ENCODE measurements around the gene PREB.

PREB gene

DNA sequence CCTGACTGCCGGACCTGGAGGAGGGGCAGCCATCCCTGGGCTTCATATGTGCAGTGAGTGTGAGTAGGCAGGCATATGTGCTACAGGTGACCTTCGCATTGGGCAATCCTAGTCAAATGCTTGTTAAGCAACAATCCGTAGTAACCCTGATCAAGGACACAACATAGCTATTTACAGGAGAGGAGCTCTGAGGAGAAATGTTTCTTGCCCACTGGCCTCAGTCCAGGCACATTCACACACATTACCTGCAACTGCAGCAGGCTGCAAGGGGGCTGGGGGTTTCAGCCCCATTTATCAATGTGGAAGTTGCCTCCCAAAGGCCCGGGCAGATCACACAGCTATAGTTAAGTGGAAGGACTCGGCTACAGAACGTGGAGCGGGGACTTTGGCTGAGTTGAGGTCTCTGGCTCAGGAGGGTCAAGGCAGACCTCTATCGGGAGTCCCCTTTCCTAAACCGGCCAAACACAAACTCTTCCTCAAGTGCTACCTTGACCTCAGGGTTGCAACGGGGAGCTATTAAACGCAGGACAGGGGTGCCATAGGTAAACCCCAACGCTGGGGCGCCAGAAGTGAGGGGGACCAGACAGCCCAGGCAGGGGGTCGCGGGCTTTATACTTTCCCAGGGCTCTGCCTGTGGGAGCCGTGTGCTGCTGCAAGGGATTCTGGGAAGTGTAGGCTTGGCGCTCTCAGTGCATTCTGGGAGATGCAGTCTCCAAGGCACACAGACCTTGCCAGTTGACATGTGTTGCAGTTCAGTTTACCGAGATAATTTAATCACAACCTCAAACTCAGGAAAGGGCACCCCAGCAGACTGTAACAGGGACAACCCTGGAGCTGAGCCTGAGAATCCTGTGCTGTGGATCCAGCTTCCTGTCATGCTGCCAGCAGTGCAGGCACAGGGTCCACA, 38.4 kb downstream of the PREB start:
- DNase-seq (ENCODE audit: low read depth) = no peak

DNA sequence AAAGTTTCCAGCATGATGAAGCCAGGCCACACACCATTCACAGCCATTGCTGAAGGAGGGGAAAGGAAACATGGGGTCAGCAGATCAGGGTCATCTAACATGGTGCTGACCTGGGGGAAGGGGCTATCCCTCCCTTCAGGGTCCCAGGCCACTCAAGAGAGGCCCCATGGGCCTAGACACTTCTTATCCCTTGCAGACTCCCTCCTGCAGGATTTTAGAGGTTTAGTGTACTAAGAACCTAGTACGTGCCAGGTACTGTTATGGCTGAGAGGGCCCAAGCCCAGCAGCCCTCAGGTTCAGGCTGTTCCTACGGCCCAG, 39.0 kb downstream of the PREB start:
- DNase-seq (ENCODE audit: low read depth) = no peak

DNA sequence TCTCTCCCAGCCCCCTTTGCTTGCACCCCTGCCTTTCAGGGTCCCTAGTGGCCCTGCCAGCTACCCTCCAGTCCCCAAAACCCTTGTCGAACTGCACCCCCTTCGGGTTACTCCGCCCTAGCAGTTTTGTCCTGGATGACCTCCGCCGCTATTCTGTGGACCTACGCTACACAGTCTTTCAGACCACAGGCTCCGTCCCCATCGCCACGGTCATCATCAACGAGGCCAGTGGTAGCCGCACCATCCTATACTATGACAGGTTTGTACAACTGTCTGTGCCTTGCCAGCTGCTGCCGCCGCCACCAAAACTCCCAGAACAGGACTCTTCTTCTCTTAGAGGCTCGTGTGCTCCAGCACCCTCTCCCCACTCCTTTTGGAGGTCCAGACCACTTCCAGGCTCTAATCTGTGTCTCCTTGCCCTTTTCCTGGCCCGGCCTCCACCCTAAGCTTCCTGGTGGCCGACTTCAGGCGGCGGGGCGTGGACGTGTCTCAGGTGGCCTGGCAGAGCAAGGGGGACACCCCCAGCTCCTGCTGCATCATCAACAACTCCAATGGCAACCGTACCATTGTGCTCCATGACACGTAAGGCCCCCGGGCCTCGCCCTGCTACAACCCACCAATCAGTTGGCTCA, 40.0 kb downstream of the PREB start:
- no peak for DNase-seq (ENCODE audit: low read depth)

DNA sequence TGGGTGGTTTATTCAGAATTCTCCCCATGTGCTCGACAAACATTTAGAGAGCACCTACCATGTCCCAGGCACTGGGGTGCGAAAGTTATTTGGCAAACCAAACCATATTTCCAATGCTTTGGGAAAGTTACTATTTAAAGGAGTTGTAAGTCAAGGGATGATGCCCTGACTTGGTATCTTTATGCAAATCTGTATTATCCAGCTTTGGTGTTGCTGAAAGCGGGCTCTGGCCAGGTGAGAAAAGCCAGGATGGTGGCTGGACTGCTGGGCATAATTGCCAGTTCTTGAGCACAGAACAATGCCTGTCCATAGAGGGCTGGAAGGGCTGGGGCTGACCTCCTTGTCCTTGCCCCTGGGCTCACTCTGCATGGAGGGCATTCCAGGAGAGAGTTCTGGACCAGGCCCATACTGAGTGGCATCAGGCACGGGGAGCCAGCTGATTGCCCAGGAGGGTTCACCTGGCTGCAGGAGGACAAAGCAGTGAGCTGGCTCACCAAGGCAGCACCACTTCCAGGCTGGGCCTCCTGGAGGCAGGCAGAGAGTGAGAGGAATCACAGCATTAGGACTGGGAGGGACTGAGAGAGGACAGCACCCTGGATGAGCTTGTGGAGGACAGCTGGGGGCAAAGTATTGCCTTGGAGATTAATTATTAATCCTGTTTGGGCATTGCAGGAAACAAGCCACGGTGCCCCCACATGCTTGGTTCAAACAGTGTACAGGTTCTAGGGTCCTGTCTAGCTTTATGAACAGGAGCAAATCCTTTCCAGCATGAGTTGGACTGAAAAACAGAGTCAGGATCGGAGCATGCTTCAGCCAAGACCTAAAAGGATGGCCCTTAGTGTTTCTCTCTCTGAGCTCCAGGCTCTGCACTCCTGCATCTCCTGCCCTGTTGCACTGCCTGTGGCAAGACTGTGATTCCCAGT, 40.7 kb downstream of the PREB start:
- no peak for DNase-seq (ENCODE audit: low read depth)

DNA sequence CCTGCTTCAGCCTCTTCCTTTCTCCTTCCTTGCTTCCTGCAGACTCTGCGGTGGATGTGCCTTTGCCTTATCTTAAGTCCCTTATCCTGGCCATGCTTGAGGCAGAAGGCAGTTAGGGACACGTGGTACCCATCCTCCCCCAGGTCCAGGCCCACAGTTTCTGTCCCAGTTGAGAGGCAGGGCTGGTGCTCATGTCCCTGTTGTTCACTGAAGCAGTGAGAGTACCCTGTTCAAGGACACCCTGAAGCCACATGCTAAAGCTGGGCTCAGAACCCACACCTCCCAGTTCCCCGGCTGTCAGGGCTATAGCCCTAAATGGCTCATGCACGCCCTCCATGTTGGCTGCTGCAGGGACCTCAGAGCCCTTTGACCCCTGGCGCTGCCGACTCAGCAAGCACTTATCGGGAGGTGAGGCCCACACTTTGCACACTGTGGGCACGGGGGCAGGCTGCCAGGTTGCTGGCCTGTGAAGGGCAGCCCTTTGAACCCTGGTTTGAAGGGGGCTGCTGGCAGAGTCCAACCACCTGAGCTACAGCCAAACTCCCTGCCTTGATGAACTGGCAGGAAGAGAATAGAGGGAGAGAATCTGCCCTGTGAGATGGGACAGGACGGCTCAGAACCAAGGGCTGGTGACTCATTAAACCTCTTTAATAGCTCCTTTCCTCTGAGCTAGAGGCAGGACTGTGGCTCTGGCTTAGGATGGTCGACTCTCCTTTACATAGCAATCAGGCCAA, 41.6 kb downstream of the PREB start:
- DNase-seq (ENCODE audit: low read depth) = no peak

DNA sequence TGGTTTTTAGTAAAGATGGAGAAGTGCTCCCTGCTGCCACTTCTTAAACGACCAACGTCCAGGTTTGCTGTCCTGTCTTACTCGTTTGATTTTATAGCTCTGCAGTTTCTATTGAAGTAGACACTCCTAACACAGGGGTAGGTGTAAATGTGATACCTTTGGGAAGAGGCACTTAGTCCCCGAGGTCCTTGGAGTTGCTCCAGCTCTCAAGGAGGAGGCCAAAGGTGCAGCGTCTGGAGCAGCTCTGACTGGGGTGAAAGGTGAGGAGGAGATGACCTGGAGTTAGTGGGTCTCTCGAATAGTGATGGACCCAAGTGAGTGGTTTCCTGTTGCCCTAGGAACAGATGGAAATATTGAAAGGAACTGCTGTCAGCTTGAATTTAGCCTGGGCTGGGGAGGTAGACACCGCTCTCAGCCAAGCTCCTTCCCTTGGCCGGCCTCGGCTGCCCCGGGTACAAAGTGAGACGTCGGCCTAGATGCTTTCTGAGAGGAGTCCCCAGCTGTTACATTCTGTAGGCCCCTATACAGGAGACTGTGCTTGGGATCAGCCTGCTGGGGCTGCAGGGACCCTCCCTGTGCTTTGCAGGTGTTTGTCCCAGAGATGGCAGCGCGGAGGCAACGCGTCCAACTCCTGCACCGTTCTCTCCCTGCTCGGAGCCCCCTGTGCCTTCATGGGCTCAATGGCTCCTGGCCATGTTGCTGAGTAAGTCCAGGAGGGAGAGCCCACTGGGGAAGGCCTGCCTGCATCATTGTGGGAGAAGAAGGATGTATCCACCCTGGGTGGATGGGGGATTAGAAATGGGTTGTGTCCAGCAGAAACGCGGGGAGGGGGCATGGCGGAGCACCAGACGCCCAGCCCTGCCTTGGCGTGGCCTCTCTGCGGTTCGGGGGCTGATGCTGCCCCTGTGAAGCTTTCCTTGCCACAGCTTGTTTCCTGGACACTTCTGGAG, 42.4 kb downstream of the PREB start:
- DNase-seq (ENCODE audit: low read depth) = no peak

DNA sequence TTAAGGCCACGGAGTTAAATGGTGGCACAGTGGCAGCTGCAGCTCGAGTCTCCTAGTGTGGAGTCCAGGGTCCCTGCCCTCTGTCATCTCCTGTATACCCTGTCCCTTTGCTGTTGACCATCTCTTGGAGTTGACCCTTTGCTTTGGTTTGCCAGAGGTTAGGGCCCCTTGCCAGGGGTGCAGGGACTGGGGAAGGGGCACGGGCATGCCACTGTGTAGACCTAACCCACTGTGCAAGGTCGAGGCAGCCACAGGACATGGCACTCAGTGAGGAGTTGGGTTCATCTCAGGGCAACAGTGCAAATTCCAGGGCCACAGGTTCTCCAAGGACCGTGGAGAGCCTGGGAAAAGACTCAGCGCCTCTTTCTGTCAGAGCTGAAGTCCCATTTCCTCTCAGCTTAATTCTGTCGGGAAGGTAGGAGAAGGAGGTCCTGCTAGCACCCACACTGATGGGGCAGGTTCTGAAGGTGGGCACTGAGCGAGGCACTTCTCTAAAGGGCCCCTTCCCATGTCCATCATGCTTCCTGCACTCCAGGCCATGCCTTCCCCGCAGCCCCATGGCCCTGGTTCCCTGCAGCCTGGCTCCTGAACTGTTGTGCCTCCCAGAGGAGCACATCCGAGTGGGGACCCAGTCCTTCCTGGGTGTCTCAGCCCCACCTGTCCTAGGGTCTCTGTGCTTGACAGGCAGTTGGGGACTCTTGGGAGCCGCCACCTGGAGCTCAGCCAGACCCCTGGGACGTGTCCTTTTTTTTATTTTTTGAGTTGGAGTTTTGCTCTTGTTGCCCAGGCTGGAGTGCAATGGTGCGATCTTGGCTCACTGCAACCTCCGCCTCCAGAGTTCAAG, 45.1 kb downstream of the PREB start:
- DNase-seq (ENCODE audit: low read depth) = no peak

DNA sequence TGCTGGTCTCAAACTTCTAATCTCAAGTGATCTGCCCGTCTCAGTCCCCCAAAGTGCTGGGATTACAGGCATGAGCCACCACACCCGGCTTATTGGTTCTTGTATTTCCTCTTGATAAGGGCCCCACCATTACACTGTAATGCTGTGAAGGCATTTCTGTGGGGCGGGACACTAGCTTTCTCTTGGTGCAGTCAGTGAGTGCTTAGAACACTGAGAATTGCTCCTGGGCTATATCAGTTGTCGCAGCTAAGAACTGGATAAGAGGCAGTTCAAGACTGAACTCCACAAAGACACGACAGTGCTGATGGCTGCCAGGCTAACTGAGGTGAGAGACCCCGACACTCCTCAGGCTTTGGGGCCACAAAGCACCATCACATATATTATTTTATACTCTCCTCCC, 45.8 kb downstream of the PREB start:
- DNase-seq (ENCODE audit: low read depth) = no peak

DNA sequence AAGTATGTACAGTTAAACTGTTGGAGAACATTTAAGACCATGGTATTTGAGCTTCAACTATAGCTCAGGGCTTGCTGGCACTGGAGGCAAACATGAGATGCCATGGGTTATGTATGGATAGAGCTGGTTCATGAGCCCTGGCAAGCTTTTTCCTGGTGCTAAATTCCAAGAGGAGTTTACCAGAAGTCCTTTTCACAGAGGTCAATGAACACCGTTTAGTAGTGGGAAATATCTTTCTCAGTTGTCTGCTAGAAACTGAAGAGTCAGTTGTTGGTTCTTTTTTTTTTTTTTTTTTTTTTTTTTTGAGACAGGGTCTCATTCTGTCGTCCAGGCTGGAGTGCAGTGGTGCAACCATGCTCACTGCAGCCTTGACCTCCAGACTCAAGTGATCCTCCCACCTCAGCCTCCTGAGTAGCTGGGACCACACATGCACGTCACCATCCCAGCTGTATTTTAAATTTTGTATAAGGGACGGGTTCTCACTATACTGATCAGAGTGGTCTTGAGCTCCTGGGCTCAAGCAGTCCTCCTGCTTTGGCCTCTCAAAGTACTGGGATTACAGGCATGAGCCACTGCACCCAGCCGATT, 46.5 kb downstream of the PREB start:
- no peak for DNase-seq (ENCODE audit: low read depth)

DNA sequence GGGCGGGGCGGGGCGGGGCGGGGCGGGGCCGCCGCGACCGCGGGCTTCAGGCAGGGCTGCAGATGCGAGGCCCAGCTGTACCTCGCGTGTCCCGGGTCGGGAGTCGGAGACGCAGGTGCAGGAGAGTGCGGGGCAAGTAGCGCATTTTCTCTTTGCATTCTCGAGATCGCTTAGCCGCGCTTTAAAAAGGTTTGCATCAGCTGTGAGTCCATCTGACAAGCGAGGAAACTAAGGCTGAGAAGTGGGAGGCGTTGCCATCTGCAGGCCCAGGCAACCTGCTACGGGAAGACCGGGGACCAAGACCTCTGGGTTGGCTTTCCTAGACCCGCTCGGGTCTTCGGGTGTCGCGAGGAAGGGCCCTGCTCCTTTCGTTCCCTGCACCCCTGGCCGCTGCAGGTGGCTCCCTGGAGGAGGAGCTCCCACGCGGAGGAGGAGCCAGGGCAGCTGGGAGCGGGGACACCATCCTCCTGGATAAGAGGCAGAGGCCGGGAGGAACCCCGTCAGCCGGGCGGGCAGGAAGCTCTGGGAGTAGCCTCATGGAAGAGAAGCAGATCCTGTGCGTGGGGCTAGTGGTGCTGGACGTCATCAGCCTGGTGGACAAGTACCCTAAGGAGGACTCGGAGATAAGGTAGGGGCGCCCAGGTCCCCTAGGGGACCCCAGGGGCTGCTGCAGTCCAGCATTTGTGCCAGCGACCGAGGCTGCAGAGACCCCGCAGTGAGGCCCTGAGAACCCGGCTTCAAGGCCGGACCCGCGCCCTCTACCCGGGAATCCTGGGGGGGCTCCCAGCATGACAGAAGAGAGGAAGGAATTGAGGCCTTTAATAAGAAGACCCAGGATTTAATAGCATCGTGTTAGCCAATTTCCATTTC, 47.5 kb downstream of the PREB start, which contains the start of gene KHK:
TSS of gene KHK (plus strand) at position 49 of the 870 bp plus-strand sequence. CDS start at position 537, 488 bp downstream.
- DNase-seq (ENCODE audit: low read depth) = no peak

DNA sequence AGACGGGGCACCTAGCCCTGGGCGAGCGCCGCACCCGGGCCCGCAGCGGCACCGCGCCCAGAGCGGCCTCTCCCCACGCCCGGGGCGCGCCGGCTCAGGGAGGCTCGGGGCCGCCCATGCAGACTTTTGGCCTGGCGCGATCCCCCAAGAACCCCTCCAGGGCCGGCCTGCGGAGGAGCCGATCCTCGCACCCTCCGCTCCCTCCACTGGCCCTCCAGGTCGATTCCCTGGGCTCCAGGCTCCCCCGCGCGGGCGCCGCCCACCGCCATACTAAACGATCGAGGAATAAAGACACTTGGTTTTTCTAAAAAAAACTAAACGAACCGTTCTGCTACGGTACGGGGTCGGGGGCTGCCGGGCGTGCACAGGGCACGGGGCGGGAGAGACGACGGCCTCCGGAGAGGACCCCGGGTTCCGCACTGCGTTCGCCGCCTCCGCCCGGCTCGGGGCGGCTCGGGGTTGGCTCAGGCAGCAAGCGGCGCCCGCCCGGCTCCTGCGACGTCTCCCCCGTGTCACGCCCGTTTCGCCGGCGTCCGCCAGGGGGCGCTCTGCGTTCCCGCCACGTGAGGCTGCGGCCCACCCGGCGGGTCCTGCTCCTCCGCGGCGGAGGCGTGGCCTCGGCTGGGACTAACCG, 48.2 kb downstream of the PREB start:
- peak; percentile 58 for DNase-seq (ENCODE audit: low read depth)

DNA sequence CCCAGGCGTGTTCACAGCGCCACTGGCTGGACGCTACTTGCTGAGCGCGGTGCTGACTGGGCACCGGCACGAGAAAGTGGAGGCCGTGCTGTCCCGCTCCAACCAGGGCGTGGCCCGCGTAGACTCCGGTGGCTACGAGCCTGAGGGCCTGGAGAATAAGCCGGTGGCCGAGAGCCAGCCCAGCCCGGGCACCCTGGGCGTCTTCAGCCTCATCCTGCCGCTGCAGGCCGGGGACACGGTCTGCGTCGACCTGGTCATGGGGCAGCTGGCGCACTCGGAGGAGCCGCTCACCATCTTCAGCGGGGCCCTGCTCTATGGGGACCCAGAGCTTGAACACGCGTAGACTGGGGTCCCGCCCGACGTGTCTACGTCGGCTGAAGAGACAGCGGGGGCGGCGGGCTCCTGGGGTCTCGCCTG, 48.8 kb downstream of the PREB start:
- DNase-seq (ENCODE audit: low read depth) = no peak

DNA sequence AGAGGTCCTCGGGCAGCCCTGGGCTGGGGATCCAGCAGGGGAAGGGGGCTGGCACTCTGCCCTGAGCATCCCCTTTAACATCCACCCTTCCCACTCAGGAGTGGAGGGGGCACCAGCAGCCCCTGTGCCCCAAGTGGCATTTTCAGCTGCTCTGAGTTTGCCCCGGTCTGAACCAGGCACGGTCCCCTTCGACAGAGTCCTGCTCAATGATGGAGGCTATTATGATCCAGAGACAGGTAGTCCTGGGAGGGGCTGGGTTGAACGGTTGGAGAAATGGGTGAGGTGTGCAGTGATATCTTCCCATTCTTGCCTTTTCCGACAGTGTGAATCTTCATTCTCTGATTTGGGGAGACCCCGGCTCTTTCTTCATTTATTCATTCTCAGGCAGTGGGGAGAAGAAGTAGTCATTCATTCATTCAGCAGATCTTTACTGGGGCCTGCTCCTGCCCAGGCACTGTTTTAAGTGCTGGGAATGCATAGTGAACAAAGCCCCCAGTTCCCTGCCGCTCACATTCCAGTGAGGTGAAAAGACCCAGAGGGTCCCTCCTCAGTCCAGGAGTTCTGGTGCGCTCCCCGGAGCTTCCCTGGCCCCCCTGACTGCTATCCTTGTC, 49.3 kb downstream of the PREB start:
- DNase-seq (ENCODE audit: low read depth) = no peak

DNA sequence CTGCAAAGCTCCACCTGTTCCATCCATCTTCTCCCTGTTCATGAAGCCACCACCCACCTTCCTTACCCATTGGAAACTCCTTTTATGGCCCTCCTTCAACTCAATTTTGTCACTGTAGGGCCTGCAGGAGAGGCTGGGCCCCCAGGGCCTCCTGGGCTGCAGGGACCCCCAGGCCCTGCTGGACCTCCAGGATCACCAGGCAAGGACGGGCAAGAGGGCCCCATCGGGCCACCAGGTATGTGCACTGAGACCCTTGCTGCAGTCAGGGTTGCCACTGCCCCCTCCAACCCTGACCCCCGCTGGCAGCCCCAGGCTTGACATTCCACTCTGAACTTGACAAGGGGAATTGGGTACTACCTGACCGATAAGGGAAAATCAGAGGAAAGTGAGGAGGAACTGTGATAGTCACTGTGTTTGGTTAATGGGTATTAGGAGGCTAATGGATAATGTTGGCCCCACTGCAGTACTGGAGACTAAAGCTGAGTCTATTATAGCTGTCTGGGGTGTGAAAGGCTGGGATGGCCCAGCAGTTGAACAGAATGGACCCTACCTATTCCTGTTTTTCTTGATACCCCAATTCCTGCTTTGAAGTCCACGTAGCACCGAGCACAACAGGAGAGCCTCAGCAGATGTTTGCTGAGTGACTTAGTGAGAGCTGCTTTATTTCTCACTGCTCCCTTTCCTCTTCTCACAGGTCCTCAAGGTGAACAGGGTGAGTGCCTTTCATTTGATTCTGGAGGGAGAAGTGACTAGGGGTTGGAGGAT, 50.0 kb downstream of the PREB start:
- DNase-seq (ENCODE audit: low read depth) = no peak

DNA sequence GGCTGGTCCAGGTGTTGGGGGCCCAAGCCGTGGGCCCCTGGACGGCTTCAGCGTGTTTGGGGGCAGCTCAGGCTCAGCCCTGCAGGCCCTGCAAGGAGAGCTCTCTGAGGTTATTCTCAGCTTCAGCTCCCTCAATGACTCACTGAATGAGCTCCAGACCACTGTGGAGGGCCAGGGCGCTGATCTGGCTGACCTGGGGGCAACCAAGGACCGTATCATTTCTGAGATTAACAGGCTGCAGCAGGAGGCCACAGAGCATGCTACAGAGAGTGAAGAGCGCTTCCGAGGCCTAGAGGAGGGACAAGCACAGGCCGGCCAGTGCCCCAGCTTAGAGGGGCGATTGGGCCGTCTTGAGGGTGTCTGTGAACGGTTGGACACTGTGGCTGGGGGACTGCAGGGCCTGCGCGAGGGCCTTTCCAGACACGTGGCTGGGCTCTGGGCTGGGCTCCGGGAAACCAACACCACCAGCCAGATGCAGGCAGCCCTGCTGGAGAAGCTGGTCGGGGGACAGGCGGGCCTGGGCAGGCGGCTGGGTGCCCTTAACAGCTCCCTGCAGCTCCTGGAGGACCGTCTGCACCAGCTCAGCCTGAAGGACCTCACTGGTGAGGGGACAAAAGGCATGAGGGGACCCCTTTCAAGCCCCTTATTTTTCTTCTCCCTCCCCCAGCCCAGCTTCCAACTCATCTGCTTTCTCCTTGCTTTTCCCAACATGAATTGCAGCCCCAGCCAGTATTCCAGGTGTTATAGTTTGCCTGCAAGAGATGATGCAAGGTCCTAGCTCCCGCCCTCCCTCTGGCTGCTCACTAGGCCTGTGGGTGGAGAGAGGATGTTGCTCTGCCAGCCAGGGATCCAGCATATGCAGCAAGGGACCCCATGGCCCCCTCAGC, 50.8 kb downstream of the PREB start:
- no peak for DNase-seq (ENCODE audit: low read depth)
